GM19452 (cell line): ENCODE data around the gene TMEM219.
A peak's percentile ranks its signal among the peaks of the same experiment; 100 is the strongest.
"Not testable (repeated sequence)": the region's sequence is repeated elsewhere in the genome, so short reads cannot be mapped to it uniquely, and the experiment has no call there.

Experiments used
- ATAC-seq: cut with Tn5 transposase; IDR thresholded peaks from one replicate; pipeline ENCODE4 v1.9.1; 2021; ENCODE audit not compliant: unreplicated experiment

TMEM219 gene

GRCh38 chr16:29950806-29951461 lies 10.9 kb upstream of the TMEM219 start:
- no peak for ATAC-seq

GRCh38 chr16:29951625-29952365 lies 10.1 kb upstream of the TMEM219 start:
- no peak for ATAC-seq

GRCh38 chr16:29958756-29959155 lies 3.1 kb upstream of the TMEM219 start:
- no peak for ATAC-seq

GRCh38 chr16:29959293-29959692 lies 2.6 kb upstream of the TMEM219 start:
- no peak for ATAC-seq

DNA sequence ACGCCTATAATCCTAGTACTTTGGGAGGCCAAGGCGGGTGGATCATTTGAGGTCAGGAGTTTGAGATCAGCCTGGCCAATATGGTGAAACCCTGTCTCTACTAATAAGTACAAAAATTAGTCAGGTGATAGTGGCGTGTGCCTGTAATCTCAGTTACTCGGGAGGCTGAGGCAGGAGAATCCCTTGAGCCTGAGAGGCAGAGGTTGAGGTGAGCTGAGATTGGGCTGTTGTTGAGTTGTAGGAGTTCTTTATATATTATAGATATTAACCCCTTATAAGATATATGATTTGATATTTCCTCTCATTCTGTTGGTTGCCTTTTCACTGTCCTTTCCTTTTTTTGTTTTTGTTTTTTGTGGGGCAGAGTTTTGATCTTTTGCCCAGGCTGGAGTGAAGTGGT lies 2.1 kb upstream of the TMEM219 start:
- not testable (repeated sequence) for ATAC-seq

DNA sequence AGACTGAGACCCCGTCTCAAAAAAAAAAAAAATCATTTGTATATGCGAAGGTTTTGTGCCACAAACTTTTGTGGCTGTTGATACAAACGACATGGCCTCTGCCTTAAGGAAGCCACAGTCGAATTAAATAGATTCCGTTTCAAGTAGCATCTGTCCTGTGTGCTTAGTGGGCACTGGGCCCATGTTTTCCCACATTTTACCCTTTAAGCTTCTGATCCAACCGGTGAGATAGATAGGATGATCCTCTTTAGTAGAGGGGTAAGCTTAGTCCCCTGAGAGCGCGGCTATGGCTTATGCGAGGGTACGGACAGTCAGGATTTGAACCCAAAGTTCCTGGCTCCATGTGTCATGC lies 776 bp upstream of the TMEM219 start:
- ATAC-seq = no peak

DNA sequence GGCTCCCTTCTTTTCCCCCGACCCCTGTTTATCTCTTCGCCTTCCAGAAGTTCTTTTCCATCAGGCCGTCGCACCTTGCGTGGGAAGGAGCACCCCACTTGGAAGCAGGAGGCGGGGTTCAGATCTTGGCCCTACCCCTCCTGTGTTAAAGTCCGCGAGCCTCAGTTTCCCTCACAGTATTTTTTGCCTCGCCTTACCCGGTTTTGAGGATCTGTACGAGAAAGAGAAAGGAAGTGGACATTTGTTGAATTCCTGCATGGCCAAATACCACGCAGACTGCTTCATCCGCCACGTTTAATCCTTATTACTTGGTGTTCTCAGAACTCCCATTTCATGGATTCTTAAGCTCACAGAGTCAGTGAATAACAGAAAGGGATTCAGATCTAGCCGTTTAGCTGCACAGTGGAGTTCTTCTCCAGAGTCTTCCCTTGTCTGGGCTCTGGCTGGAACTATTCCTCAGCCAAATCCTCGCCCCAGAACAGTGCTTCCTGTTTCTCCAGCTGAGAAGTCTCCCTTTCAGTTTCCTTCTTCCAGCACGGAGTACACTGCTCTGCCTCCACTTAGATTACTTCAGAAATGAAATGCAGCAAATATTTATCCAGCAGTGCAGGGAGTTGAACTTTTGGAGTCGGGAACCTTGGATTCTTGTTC lies 590 bp downstream of the TMEM219 start:
- no peak for ATAC-seq

GRCh38 chr16:29963021-29963743 lies 1.3 kb downstream of the TMEM219 start:
- ATAC-seq = no peak

DNA sequence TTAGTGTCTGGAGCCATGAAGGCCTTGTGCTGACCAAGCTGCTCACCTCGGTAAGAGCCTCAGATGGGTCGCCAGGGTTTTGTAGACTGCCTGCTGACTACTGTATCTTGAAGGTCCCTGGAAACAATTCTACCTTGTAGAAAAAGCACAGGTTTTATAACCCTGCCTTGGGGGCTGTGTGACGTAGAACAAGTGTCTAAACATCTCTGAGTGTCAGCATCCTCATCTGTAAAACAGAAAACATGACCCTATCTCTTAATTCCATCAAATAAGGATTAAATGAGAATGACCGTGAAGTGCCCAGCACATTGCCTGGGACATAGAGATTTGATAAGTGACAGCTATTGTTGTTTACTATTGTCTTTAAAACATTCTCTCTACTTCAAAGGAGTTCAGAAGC lies 6.3 kb downstream of the TMEM219 start:
- ATAC-seq = no peak

DNA sequence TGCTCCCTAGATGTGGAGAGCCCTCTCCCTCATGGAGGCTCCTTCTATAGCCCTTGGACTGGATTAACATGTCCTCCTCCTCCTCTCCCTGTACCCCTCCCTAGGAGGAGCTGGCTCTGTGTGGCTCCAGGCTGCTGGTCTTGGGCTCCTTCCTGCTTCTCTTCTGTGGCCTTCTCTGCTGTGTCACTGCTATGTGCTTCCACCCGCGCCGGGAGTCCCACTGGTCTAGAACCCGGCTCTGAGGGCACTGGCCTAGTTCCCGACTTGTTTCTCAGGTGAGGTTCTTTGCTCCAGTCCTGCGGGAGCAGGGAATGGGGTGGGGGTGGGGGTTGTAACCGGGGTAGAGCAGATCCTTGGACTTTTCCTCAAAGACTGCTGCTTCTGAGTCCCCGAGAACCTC lies 9.4 kb downstream of the TMEM219 start:
- no peak for ATAC-seq

GRCh38 chr16:29972500-29972899 lies 10.6 kb downstream of the TMEM219 start:
- no peak for ATAC-seq

GRCh38 chr16:29972992-29973383 lies 11.1 kb downstream of the TMEM219 start:
- no peak for ATAC-seq

- peak; percentile 92 for ATAC-seq
Measured at GRCh38 chr16:29973384-29974246, 11.7 kb downstream of the TMEM219 start, which contains the start of gene TAOK2. Gene TAOK2 (plus strand): TSS chr16:29973868. CDS start chr16:29977773, 3,905 bp downstream.

DNA sequence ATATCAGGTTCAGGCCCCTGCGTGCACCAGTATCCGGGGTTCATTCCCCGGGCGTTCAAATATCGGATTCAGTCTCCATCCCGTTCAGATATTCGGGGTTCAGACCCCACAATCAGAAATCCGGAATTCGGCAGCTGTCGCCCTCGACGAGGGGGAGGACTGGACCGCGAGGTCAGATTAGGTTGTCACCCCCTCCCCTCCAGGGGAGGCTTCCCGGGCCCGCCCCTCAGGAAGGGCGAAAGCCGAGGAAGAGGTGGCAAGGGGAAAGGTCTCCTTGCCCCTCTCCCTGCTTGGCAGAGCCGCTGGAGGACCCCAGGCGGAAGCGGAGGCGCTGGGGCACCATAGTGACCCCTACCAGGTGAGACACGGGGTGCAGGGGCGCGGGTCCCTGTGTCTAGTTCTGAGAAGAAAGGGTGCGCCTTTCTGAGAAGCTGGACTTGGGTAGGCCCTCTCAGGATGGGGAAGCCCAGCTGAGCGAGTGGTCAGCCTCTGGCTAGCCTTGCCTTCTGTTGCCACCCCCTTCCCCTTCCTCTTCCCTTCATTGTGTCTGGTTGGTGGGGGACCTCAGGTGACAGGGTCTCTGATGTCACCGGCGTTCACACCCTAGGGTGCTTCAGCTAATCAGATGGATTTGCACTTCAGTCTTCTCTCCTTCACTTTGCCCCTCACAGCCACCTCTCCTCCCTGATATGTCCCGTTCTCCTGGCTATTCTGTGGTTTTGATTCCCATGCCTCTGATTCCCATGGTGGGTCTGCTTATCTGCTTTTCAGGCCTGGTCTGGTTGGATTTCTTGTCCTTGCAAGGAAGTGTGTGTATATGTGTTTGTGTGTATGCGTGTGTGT lies 12.6 kb downstream of the TMEM219 start:
- no peak for ATAC-seq

GRCh38 chr16:29975134-29975538 lies 13.3 kb downstream of the TMEM219 start:
- no peak for ATAC-seq

- no peak for ATAC-seq
Measured at GRCh38 chr16:29975811-29976511, 14.1 kb downstream of the TMEM219 start.

DNA sequence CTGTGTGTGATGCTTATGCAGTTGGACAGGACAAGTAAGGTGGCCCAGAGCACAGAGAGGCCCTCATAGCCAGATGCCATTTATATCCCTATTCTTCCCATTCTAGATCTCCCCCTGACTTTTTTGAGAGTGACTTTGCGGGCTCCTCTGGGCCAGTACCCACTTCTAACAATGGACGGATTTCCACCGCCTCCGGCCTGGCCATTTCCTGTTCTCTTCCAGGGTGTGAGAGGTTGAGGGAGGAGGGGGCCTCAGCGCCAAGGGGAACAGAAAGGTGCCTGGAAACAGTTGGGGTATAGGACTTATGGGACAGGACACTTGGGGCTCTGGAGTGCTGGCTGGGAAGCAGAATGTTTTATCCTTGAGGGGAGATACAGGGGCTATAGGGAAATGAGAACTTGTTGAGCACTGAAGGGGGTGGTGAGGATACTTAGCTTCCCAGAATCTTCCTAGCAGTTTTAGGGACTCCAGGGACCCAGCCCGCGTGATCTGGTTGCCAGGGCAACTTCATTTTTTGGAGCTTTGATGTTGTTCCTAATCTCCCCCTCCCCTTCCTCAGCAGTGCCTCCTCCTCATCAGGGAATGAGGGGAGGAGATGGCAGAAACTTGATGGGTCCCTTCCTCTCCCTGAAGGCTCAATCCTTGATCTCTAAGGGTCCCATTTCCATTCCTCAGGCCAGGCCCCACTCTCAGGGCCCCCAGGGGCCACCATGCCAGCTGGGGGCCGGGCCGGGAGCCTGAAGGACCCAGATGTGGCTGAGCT lies 15.4 kb downstream of the TMEM219 start:
- no peak for ATAC-seq

DNA sequence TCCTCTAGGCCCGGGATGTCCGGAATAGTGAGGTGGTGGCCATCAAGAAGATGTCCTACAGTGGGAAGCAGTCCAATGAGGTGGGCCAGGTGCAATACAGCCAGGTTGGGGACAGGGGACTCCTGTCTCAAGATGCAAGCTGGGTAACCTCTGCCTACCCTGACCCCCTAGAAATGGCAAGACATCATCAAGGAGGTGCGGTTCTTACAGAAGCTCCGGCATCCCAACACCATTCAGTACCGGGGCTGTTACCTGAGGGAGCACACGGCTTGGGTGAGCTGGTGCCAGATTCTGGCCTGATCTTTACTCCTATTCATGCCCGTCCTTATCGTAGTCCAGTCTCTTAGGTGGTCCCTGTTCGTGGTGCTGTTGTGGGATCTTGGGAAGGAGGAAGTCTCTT lies 16.2 kb downstream of the TMEM219 start:
- no peak for ATAC-seq
